HG03575 (cell line): ENCODE measurements around the gene PLCL1.

Source experiments
- ATAC-seq: cut with Tn5 transposase; IDR thresholded peaks from one replicate; pipeline ENCODE4 v1.9.1; 2021; ENCODE audit not compliant: unreplicated experiment, insufficient number of reproducible peaks, low FRiP score; ENCODE audit errors: extremely low read depth

PLCL1 gene

GRCh38 chr2:197908990-197909776 is 104.8 kb downstream of the PLCL1 start:
- no peak for ATAC-seq

GRCh38 chr2:197911667-197912066 is 107.3 kb downstream of the PLCL1 start:
- no peak for ATAC-seq

- ATAC-seq, result no peak
Observed at GRCh38 chr2:197913084-197913483, 108.7 kb downstream of the PLCL1 start.

GRCh38 chr2:197914778-197915177 is 110.4 kb downstream of the PLCL1 start:
- ATAC-seq, result no peak

- ATAC-seq, result no peak
Observed at GRCh38 chr2:197915548-197916265, 111.3 kb downstream of the PLCL1 start.

- no peak for ATAC-seq
Observed at GRCh38 chr2:197919487-197919886, 115.1 kb downstream of the PLCL1 start.

- no peak for ATAC-seq
Observed at GRCh38 chr2:197920088-197920487, 115.7 kb downstream of the PLCL1 start.

GRCh38 chr2:197920592-197921201 is 116.3 kb downstream of the PLCL1 start:
- no peak for ATAC-seq

GRCh38 chr2:197924483-197924882 is 120.1 kb downstream of the PLCL1 start:
- ATAC-seq, result no peak

- no peak for ATAC-seq
Observed at GRCh38 chr2:197925204-197925603, 120.8 kb downstream of the PLCL1 start.

GRCh38 chr2:197925976-197926375 is 121.6 kb downstream of the PLCL1 start:
- ATAC-seq, result no peak

GRCh38 chr2:197926673-197927072 is 122.3 kb downstream of the PLCL1 start:
- ATAC-seq, result no peak

GRCh38 chr2:197927994-197928393 is 123.6 kb downstream of the PLCL1 start:
- no peak for ATAC-seq

GRCh38 chr2:197929008-197929885 is 124.9 kb downstream of the PLCL1 start:
- ATAC-seq, result no peak

GRCh38 chr2:197929886-197930227 is 125.5 kb downstream of the PLCL1 start:
- no peak for ATAC-seq

- ATAC-seq, result no peak
Observed at GRCh38 chr2:197930570-197931278, 126.3 kb downstream of the PLCL1 start.

GRCh38 chr2:197931661-197932312 is 127.4 kb downstream of the PLCL1 start:
- ATAC-seq, result no peak

- ATAC-seq, result no peak
Observed at GRCh38 chr2:197932374-197932773, 128.0 kb downstream of the PLCL1 start.
